Activated T-helper 2 cell treated with anti-CD3 and anti-CD28 coated beads, Interferon-gamma antibody, Interleukin-2, Interleukin-4, amounts not matched to agents 10 μg/mL and 5 μg/mL and 100 μg/mL, durations not matched to agents 14 hours and 24 hours and 36 hours (primary cell): ENCODE measurements around the gene PSMB8. TPM values are rescaled to one million over a fixed set of nuclear protein-coding genes. Genes with fewer than 3 reads are reported as not detected.

Source experiments
- DNase-seq: peaks from one replicate; pipeline ENCODE4 v3.0.0; 2021; ENCODE audit warnings: low spot score
- H3K27ac Mint-ChIP-seq: one replicate; pipeline ENCODE4 v1.8.0; 2021; ENCODE audit warnings: mixed read lengths
- H3K27me3 Mint-ChIP-seq: one replicate; pipeline ENCODE4 v1.8.0; 2021; ENCODE audit warnings: low read depth, mixed read lengths
- H3K36me3 Mint-ChIP-seq: one replicate; pipeline ENCODE4 v1.8.0; 2021; ENCODE audit warnings: low read depth, mixed read lengths
- H3K4me1 Mint-ChIP-seq: one replicate; pipeline ENCODE4 v1.8.0; 2021; ENCODE audit warnings: low read depth, mixed read lengths
- H3K4me3 Mint-ChIP-seq: one replicate; pipeline ENCODE4 v1.8.0; 2021; ENCODE audit warnings: low read depth, mild to moderate bottlenecking, moderate library complexity, mixed read lengths
- H3K9me3 Mint-ChIP-seq: one replicate; pipeline ENCODE4 v1.8.0; 2021; ENCODE audit warnings: mixed read lengths
- intact Hi-C: fragments of 100-400 bp; cut with micrococcal nuclease; formaldehyde crosslinking; loops from one replicate; pipeline ENCODE4 v1.15.1; 2023
- total RNA-seq: library from RNA; stranded (reverse); gene quantifications from 2 replicates; pipeline ENCODE4 v1.2.3, GENCODE V29; 2022

The PSMB8 gene
- total RNA-seq, 1 donor from 2014 or later = 352 TPM

GRCh38 chr6:32842021-32842650, 1.7 kb downstream of the PSMB8 start:
- H3K4me1 Mint-ChIP-seq = peaks cover 51% of the 10 kb centered on the region

GRCh38 chr6:32840604-32841246, 3.1 kb downstream of the PSMB8 start:
- intact Hi-C loops = loop anchor here (10.0 kb wide), 2 partner anchors 364 to 1006 kb away; partner anchors contain the start of genes HSD17B8, RING1, RXRB and SLC39A7
- peak overlapping the region; percentile 98 for H3K27ac Mint-ChIP-seq
- peak overlapping the region; percentile 99 for H3K4me3 Mint-ChIP-seq
- peaks cover 54% of the 10 kb centered on the region for H3K4me1 Mint-ChIP-seq
- H3K36me3 Mint-ChIP-seq = peaks cover 80% of the 10 kb centered on the region
- H3K27me3 Mint-ChIP-seq = no peaks in the 10 kb centered on the region
- peak; percentile 39 for DNase-seq
- no peaks in the 10 kb centered on the region for H3K9me3 Mint-ChIP-seq

More at GRCh38 chr6:32842021-32842650, 1.7 kb downstream of the PSMB8 start:
- intact Hi-C loops = loop anchor here (10.0 kb wide), 2 partner anchors 363 to 1007 kb away; partner anchors contain the start of genes HSD17B8, RING1, RXRB and SLC39A7
- H3K36me3 Mint-ChIP-seq = peaks cover 80% of the 10 kb centered on the region
- no peak for DNase-seq
- no peaks in the 10 kb centered on the region for H3K9me3 Mint-ChIP-seq
- peak overlapping the region; percentile 98 for H3K27ac Mint-ChIP-seq
- no peaks in the 10 kb centered on the region for H3K27me3 Mint-ChIP-seq
- peak overlapping the region; percentile 99 for H3K4me3 Mint-ChIP-seq

- no peak for DNase-seq
Measured at GRCh38 chr6:32839356-32839755, 4.5 kb downstream of the PSMB8 start.

GRCh38 chr6:32838114-32838958, 5.5 kb downstream of the PSMB8 start, which contains the start of gene TAP2:
Gene TAP2, minus strand, starts transcription at chr6:32838739. Its CDS starts 506 bp downstream, at chr6:32838233.
- Mint-ChIP-seq H3K9me3 (no peaks in the 10 kb centered on the region), H3K4me3 (peak within 1 kb of the TSS; percentile 88), H3K4me1 (peaks cover 72% of the 10 kb centered on the region), H3K27ac (peak within 1 kb of the TSS; percentile 83), H3K27me3 (no peaks in the 10 kb centered on the region), H3K36me3 (peaks cover 84% of the 10 kb centered on the region)
- DNase-seq = peak; percentile 96
- intact Hi-C loops = loop anchor here (1.0 to 10.0 kb wide), 4 partner anchors 16 to 644 kb away; partner anchors contain the start of genes GPSM3, PBX2 and PSMB9

More at GRCh38 chr6:32839356-32839755, 4.5 kb downstream of the PSMB8 start:
- intact Hi-C loops = loop anchor here (2.0 to 10.0 kb wide), 2 partner anchors 105 to 645 kb away; partner anchors contain the start of genes GPSM3 and PBX2
- peak overlapping the region; percentile 54 for H3K27ac Mint-ChIP-seq
- H3K4me1 Mint-ChIP-seq = peaks cover 62% of the 10 kb centered on the region
- no peaks in the 10 kb centered on the region for H3K27me3 Mint-ChIP-seq
- H3K4me3 Mint-ChIP-seq = no peak overlapping the region
- peaks cover 81% of the 10 kb centered on the region for H3K36me3 Mint-ChIP-seq
- H3K9me3 Mint-ChIP-seq = no peaks in the 10 kb centered on the region

- intact Hi-C loops = loop anchor here (1.0 to 10.0 kb wide), 4 partner anchors 17 to 643 kb away; partner anchors contain the start of genes GPSM3, PBX2 and PSMB9
- H3K4me1 Mint-ChIP-seq = peaks cover 78% of the 10 kb centered on the region
- DNase-seq = no peak
- H3K4me3 Mint-ChIP-seq = peak overlapping the region; percentile 88
- no peaks in the 10 kb centered on the region for H3K9me3 Mint-ChIP-seq
- peak overlapping the region; percentile 83 for H3K27ac Mint-ChIP-seq
- no peaks in the 10 kb centered on the region for H3K27me3 Mint-ChIP-seq
- peaks cover 85% of the 10 kb centered on the region for H3K36me3 Mint-ChIP-seq
Measured at GRCh38 chr6:32837651-32838113, 6.2 kb downstream of the PSMB8 start.

GRCh38 chr6:32836873-32837272, 7.0 kb downstream of the PSMB8 start:
- Mint-ChIP-seq H3K9me3 (no peaks in the 10 kb centered on the region), H3K4me3 (peak overlapping the region; percentile 88), H3K27ac (peak overlapping the region; percentile 83), H3K36me3 (peaks cover 85% of the 10 kb centered on the region), H3K4me1 (peaks cover 75% of the 10 kb centered on the region), H3K27me3 (no peaks in the 10 kb centered on the region)
- no peak for DNase-seq
- intact Hi-C loops = loop anchor here (10.0 kb wide), 1 partner anchor 642 kb away; the partner anchor contains the start of genes GPSM3 and PBX2

GRCh38 chr6:32835167-32835893, 8.5 kb downstream of the PSMB8 start:
- Mint-ChIP-seq H3K27me3 (no peaks in the 10 kb centered on the region), H3K27ac (peak overlapping the region; percentile 60), H3K9me3 (no peaks in the 10 kb centered on the region), H3K4me1 (peaks cover 71% of the 10 kb centered on the region), H3K36me3 (peaks cover 85% of the 10 kb centered on the region), H3K4me3 (peak overlapping the region; percentile 15)
- DNase-seq = no peak
- intact Hi-C loops = loop anchor here (10.0 kb wide), 1 partner anchor 641 kb away; the partner anchor contains the start of genes GPSM3 and PBX2

GRCh38 chr6:32833664-32834063, 10.2 kb downstream of the PSMB8 start:
- intact Hi-C loops = loop anchor here (10.0 kb wide), 1 partner anchor 639 kb away; the partner anchor contains the start of genes GPSM3 and PBX2
- peak overlapping the region; percentile 27 for H3K4me3 Mint-ChIP-seq
- peaks cover 67% of the 10 kb centered on the region for H3K4me1 Mint-ChIP-seq
- H3K27ac Mint-ChIP-seq = peak overlapping the region; percentile 54
- DNase-seq = no peak
- no peaks in the 10 kb centered on the region for H3K27me3 Mint-ChIP-seq
- no peaks in the 10 kb centered on the region for H3K9me3 Mint-ChIP-seq
- peaks cover 90% of the 10 kb centered on the region for H3K36me3 Mint-ChIP-seq

GRCh38 chr6:32832535-32832934, 11.3 kb downstream of the PSMB8 start:
- no peaks in the 10 kb centered on the region for H3K27me3 Mint-ChIP-seq
- H3K4me3 Mint-ChIP-seq = no peak overlapping the region
- no peak overlapping the region for H3K27ac Mint-ChIP-seq
- intact Hi-C loops = loop anchor here (10.0 kb wide), 1 partner anchor 638 kb away; the partner anchor contains the start of genes GPSM3 and PBX2
- no peaks in the 10 kb centered on the region for H3K9me3 Mint-ChIP-seq
- DNase-seq = no peak
- H3K4me1 Mint-ChIP-seq = peaks cover 68% of the 10 kb centered on the region
- H3K36me3 Mint-ChIP-seq = peaks cover 99% of the 10 kb centered on the region

GRCh38 chr6:32830936-32831335, 12.9 kb downstream of the PSMB8 start:
- Mint-ChIP-seq H3K36me3 (peaks cover 91% of the 10 kb centered on the region), H3K27ac (no peak overlapping the region), H3K9me3 (no peaks in the 10 kb centered on the region), H3K4me3 (no peak overlapping the region), H3K4me1 (peaks cover 66% of the 10 kb centered on the region), H3K27me3 (no peaks in the 10 kb centered on the region)
- no peak for DNase-seq
- intact Hi-C loops = loop anchor here (10.0 kb wide), 1 partner anchor 636 kb away; the partner anchor contains the start of genes GPSM3 and PBX2

- Mint-ChIP-seq H3K36me3 (peaks cover 82% of the 10 kb centered on the region), H3K27me3 (no peaks in the 10 kb centered on the region), H3K9me3 (no peaks in the 10 kb centered on the region), H3K4me1 (peaks cover 59% of the 10 kb centered on the region), H3K4me3 (no peak overlapping the region), H3K27ac (no peak overlapping the region)
- intact Hi-C loops = loop anchor here (10.0 kb wide), 1 partner anchor 635 kb away; the partner anchor contains the start of genes GPSM3 and PBX2
- no peak for DNase-seq
Measured at GRCh38 chr6:32830017-32830416, 13.8 kb downstream of the PSMB8 start.
